CD4-positive, alpha-beta T cell treated with Interleukin-6 for 4 hours (primary cell): ENCODE data around the gene GNG12.
"Not testable (repeated sequence)": the region's sequence is repeated elsewhere in the genome, so short reads cannot be mapped to it uniquely, and the experiment has no call there.

ENCODE experiments used
- DNase-seq: peaks from one replicate; pipeline ENCODE4 v3.0.0-alpha.2; 2020; ENCODE audit warnings: mixed read lengths

GNG12 gene

GRCh38 chr1:67675800-67676199, 157.5 kb downstream of the GNG12 start:
- DNase-seq, result no peak

DNA sequence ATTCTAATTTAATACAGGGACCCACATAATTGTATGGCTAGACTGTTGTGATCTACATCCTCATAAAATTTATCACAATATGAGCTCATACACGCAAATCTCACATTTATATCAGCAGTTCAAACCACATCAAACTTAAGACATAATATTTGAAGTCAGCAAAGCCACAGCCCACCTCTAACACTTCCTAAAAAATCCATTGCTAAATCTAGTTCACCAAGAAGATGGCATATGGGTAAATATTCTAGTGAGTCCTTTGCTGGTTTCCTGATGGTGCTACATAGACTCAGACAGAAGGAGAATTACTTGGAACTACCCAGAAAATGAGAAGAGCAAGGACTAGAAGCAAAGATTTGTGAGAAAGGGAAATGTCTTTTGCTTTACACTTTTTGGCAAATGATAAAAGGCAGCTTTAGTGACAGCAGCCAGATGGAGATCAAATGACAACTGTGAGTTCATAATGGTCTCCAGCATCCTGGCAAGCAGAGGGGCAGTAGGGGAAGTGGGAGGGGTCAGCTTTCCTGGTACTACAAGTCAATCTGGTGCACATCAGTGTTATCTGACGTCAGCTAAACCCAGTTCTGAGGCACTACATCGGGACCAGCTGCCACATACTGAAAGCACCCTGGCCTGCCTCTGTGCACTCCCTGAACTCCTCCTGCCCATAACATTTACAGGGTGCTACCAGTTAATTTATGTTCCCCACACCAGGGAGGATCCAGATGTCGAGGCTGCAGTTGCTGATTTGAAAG, 158.8 kb downstream of the GNG12 start:
- DNase-seq, result peak; percentile 54

DNA sequence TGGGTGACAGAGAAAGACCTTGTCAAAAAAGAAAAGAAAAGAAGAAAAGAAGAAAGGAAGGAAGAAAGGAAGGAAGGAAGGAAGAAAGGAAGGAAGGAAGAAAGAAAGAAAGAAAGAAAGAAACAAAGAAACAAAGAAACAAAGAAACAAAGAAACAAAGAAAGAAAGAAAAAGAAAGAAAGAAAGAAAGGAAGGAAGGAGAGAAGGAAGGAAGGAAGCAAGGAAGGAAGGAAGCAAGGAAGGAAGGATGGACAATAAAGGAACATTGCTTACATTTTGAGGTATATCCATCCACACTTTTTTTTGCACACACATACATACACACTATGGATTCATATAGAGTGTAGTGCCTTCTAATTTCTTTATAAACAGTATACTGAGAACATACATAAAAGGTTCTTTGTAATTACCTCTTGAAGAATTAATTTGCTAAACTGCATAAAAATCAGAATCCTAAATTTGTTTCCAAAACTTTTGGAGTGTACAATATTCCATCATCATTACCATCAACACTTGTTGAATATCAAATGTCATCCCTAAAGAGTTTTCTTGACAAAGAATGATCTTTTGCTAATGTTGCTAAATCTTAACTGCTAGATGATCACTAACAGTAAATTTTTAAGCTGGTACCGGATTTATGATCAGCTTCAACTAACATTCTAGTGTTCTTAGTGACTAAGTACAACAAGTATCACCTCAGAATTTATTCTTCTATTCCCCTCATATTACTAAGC, 159.6 kb downstream of the GNG12 start:
- DNase-seq, result no peak

DNA sequence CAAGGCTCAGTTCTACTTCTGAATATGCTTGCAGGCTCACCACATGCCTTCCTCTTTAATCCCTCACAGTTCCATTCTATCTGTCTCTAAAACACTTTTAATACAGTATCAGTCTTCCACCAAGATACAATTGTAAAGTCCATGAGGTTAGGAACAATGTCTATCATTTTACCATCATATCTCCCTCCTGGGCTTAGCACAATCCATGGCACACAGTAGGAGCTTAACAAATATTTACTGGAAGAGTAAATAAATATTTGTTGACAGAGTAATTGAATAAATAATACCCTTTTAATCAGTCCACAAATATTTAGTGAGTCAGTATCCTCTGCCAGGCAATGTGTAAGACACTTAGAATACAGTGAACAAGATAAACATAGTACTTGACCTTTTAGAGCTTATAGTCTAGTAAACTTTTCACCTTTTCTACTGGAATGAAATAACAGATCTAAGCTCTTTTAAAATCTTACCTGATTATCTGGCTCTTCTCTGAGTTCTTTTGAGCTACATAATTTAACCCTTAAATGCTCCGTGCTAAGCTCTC, 160.9 kb downstream of the GNG12 start:
- no peak for DNase-seq

- no peak for DNase-seq
Observed at GRCh38 chr1:67668660-67669059, 164.6 kb downstream of the GNG12 start.

- no peak for DNase-seq
Observed at GRCh38 chr1:67666636-67667035, 166.6 kb downstream of the GNG12 start.

DNA sequence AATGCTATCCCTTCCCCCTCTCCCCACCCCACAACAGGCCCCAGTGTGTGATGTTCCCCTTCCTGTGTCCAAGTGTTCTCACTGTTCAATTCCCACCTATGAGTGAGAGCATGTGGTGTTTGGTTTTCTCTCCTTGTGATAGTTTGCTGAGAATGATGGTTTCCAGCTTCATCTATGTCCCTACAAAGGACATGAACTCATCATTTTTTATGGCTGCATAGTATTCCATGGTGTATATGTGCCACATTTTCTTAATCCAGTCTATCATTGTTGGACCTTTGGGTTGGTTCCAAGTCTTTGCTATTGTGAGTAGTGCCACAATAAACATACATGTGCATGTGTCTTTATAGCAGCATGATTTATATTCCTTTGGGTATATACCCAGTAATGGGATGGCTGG, 168.0 kb downstream of the GNG12 start:
- DNase-seq, result not testable (repeated sequence)

DNA sequence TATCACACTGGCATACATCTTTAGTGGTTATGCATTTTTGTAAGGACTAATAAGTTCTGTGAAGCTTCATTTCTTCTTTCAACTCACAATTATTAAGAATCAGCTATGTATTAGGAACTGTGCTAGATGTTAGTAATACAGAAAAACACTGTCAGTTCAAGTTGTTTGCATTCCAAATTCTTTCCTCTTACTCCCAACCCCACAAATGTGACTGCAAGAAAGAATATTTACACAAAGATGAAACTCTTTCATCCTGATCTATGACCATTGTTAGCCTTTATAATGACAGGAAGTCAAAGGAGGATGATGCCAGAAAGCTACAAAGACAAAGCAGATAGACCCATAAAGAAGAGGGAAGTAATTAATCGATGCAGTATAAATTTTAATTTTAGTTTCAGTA, 169.2 kb downstream of the GNG12 start:
- no peak for DNase-seq

DNA sequence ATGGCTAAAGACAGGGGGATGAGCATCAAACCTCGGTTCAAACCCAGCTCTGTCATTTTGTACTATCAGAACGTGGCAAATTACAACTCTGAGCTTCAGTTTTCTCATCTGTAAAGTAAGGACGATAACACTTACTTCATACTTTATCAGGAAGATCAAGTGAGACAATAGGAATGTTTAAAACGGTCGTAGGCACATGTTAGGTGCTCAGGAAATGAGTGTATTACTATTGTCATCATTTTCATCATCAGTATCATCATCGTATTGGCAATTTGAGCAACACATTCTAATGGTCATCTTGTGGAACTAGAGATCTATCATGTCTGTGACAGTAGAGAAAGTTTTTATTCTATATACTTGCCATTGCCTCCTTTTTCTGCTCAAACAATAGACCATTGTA, 170.4 kb downstream of the GNG12 start:
- DNase-seq, result no peak

GRCh38 chr1:67659229-67659628, 174.0 kb downstream of the GNG12 start:
- DNase-seq, result no peak

- not testable (repeated sequence) for DNase-seq
Observed at GRCh38 chr1:67657152-67657551, 176.1 kb downstream of the GNG12 start.

GRCh38 chr1:67655581-67655980, 177.7 kb downstream of the GNG12 start:
- no peak for DNase-seq

DNA sequence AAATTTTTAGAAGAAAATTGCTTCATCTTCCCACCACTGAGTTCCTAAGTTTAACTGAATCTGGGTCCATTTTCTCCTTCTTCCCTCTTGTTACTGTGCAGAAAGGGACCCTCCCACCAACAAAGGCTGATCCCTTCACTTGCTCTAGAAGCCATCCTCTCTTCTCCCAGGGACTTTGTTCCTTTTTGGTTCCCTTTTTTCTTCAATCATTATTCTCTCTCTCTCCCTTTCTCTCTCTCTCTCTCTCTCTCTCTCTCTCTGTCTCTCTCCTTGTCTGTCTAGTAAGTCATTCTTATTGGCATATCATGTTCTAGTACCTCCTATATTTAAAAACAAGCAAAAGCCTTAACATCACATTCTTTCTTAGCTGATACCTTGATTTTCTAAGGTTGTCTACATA, 180.0 kb downstream of the GNG12 start:
- DNase-seq, result no peak

- no peak for DNase-seq
Observed at GRCh38 chr1:67652800-67653199, 180.5 kb downstream of the GNG12 start.
